Measurements from ENCODE around the gene RUNX2.

- no peak for TF ChIP-seq CTCF (IDR thresholded peaks at IDR 0.05)
- TF ChIP-seq SIN3A (IDR thresholded peaks at IDR 0.05; ENCODE audit: borderline replicate concordance, insufficient read depth, low read depth, low read length), result no peak
- TF ChIP-seq POLR2AphosphoS5 (IDR thresholded peaks at IDR 0.05; ENCODE audit: low read depth, low read length), result no peak
- no peak for TF ChIP-seq TCF7L2 (IDR thresholded peaks at IDR 0.05; ENCODE audit: low read depth, low read length)
Observed at GRCh38 chr6:45556828-45557227, 228.7 kb downstream of the RUNX2 start.
